IMR-90 (cell line): ENCODE data around the gene RMDN3. TPM values are rescaled to one million over a fixed set of nuclear protein-coding genes. Genes with fewer than 3 reads are reported as not detected.

Experiments used
- ATAC-seq: fragments of 200-7000 bp; cut with Tn5 transposase; 2 replicates; pipeline ENCODE4 v1.9.1; 2020; ENCODE audit warnings: low read depth, mild to moderate bottlenecking, moderate library complexity
- BruUV-seq: library from RNA; stranded (reverse); fragments of 400-500 nt; replicated peaks from 2 replicates; lab custom pipeline; 2021; lab: Mats Ljungman, UMichigan
- CTCF ChIA-PET: fragments of 300-600 bp; formaldehyde crosslinking; extraction: SDS; loops from one replicate; lab custom pipeline; 2021; ENCODE audit warnings: antibody characterized with exemption; lab: Yijun Ruan, JAX
- POLR2A ChIA-PET: fragments of 300-600 bp; sonication (Branson Sonifier 250); formaldehyde crosslinking; loops from one replicate; lab custom pipeline; 2022; ENCODE audit warnings: antibody characterized with exemption; ENCODE audit not compliant: unreplicated experiment; lab: Charles Lee
- DNase-seq: peaks from one replicate; pipeline ENCODE4 v3.0.0; 2013
- H2AFZ ChIP-seq: replicated peaks from 2 replicates; pipeline ENCODE3; 2013; ENCODE audit warnings: low read length, mild to moderate bottlenecking; ENCODE audit not compliant: poor library complexity
- H2AK5ac ChIP-seq: 2 replicates; pipeline ENCODE4 v1.6.1; 2013; ENCODE audit warnings: low read depth, low read length, inconsistent platforms
- H2AK9ac ChIP-seq: replicated peaks from 2 replicates; pipeline ENCODE3; 2013; ENCODE audit warnings: mild to moderate bottlenecking, low read depth, low read length, moderate library complexity; ENCODE audit not compliant: poor library complexity
- H2BK120ac ChIP-seq: 2 replicates; pipeline ENCODE4 v1.6.1; 2013; ENCODE audit warnings: low read depth, low read length, inconsistent platforms
- H2BK15ac ChIP-seq: 3 replicates; pipeline ENCODE4 v1.6.1; 2013; ENCODE audit warnings: low read depth, low read length, inconsistent platforms
- H2BK20ac ChIP-seq: 2 replicates; pipeline ENCODE4 v1.6.1; 2013; ENCODE audit warnings: low read depth, mild to moderate bottlenecking, inconsistent platforms, low read length, moderate library complexity
- H2BK5ac ChIP-seq: 2 replicates; pipeline ENCODE4 v1.6.1; 2013; ENCODE audit warnings: mild to moderate bottlenecking, low read depth, low read length, inconsistent platforms; ENCODE audit not compliant: poor library complexity, severe bottlenecking
- H3K14ac ChIP-seq: replicated peaks from 2 replicates; pipeline ENCODE4 v1.6.1; 2013; ENCODE audit warnings: low read depth, low read length, inconsistent platforms
- H3K18ac ChIP-seq: 2 replicates; pipeline ENCODE4 v1.6.1; 2013; ENCODE audit warnings: low read depth, low read length, control low read depth
- H3K23ac ChIP-seq: 2 replicates; pipeline ENCODE4 v1.6.1; 2013; ENCODE audit warnings: low read depth, low read length, inconsistent platforms
- H3K27ac ChIP-seq: 2 replicates; pipeline ENCODE4 v1.5.1; 2013; ENCODE audit warnings: mild to moderate bottlenecking, control low read depth, low read length; ENCODE audit not compliant: insufficient read depth
- H3K27me3 ChIP-seq: 2 replicates; pipeline ENCODE4 v1.6.1; 2013; ENCODE audit warnings: low read length; ENCODE audit not compliant: control insufficient read depth, insufficient read depth
- H3K36me3 ChIP-seq: 2 replicates; pipeline ENCODE4 v1.6.1; 2013; ENCODE audit warnings: low read length, mixed read lengths; ENCODE audit not compliant: control insufficient read depth, insufficient read depth
- H3K4ac ChIP-seq: 2 replicates; pipeline ENCODE4 v1.6.1; 2013; ENCODE audit warnings: low read depth, low read length, inconsistent platforms
- H3K4me1 ChIP-seq: 2 replicates; pipeline ENCODE4 v1.6.1; 2013; ENCODE audit warnings: low read length, mixed read lengths; ENCODE audit not compliant: control insufficient read depth, insufficient read depth
- H3K4me2 ChIP-seq: 2 replicates; pipeline ENCODE4 v1.6.1; 2013; ENCODE audit warnings: low read depth, mild to moderate bottlenecking, control low read depth, low read length, moderate library complexity
- H3K4me3 ChIP-seq: 2 replicates; pipeline ENCODE4 v1.5.1; 2013; ENCODE audit warnings: low read depth, mild to moderate bottlenecking, control low read depth, low read length, moderate library complexity; ENCODE audit not compliant: insufficient read depth
- H3K56ac ChIP-seq: 2 replicates; pipeline ENCODE4 v1.6.1; 2013; ENCODE audit warnings: low read length, inconsistent platforms; ENCODE audit not compliant: insufficient read depth; ENCODE audit errors: extremely low read depth
- H3K79me1 ChIP-seq, 2 experiments: 2 replicates each; pipeline ENCODE4 v1.6.1; 2013; ENCODE audit warnings: low read length in 2 of 2, inconsistent platforms in 1 of 2, low read depth in 1 of 2
- H3K9ac ChIP-seq: 2 replicates; pipeline ENCODE4 v1.6.1; 2013; ENCODE audit warnings: low read depth, low read length, control low read depth
- H3K9me1 ChIP-seq: 2 replicates; pipeline ENCODE4 v1.6.1; 2013; ENCODE audit warnings: low read length, inconsistent platforms; ENCODE audit not compliant: insufficient read depth
- H3K9me3 ChIP-seq: 2 replicates; pipeline ENCODE4 v1.6.1; 2013; ENCODE audit warnings: low read length; ENCODE audit not compliant: control insufficient read depth, insufficient read depth
- H4K20me1 ChIP-seq: 2 replicates; pipeline ENCODE4 v1.6.1; 2013; ENCODE audit warnings: low read length, inconsistent platforms; ENCODE audit not compliant: insufficient read depth
- H4K5ac ChIP-seq: 2 replicates; pipeline ENCODE4 v1.6.1; 2013; ENCODE audit warnings: mild to moderate bottlenecking, low read depth, low read length, control low read depth
- H4K8ac ChIP-seq, 2 experiments: 2 replicates each; pipeline ENCODE4 v1.6.1; 2013; ENCODE audit warnings: low read depth in 2 of 2, low read length in 2 of 2, control low read depth in 1 of 2, inconsistent platforms in 1 of 2
- H4K91ac ChIP-seq: 2 replicates; pipeline ENCODE4 v1.6.1; 2013; ENCODE audit warnings: low read depth, low read length, inconsistent platforms; ENCODE audit not compliant: insufficient read depth
- BHLHE40 ChIP-seq: fragments of 150-350 bp; IDR thresholded peaks from 2 replicates; pipeline ENCODE4 v1.6.1; 2016; ENCODE audit warnings: mild to moderate bottlenecking, low read depth, low read length
- CEBPB ChIP-seq: IDR thresholded peaks from 2 replicates; pipeline ENCODE4 v1.6.1; 2012; ENCODE audit warnings: low read depth, low read length, improper control_type of control experiment
- CHD1 ChIP-seq: IDR thresholded peaks from 2 replicates; pipeline ENCODE4 v1.6.1; 2012; ENCODE audit warnings: low read depth, low read length, improper control_type of control experiment
- ELK1 ChIP-seq: fragments of 150-350 bp; IDR thresholded peaks from 2 replicates; pipeline ENCODE4 v1.6.1; 2016; ENCODE audit warnings: low read depth, mild to moderate bottlenecking, low read length, moderate library complexity, borderline replicate concordance
- FOS ChIP-seq: fragments of 150-350 bp; IDR thresholded peaks from 2 replicates; pipeline ENCODE4 v1.6.1; 2016; ENCODE audit warnings: low read depth, low read length
- MAFK ChIP-seq: IDR thresholded peaks from 2 replicates; pipeline ENCODE4 v1.6.1; 2012; ENCODE audit warnings: low read depth, low read length, improper control_type of control experiment
- MAZ ChIP-seq: IDR thresholded peaks from 2 replicates; pipeline ENCODE4 v1.6.1; 2012; ENCODE audit warnings: low read depth, mild to moderate bottlenecking, low read length, improper control_type of control experiment, moderate library complexity, borderline replicate concordance
- MXI1 ChIP-seq: IDR thresholded peaks from 2 replicates; pipeline ENCODE4 v1.6.1; 2012; ENCODE audit warnings: low read depth, mild to moderate bottlenecking, low read length, moderate library complexity, borderline replicate concordance
- NFE2L2 ChIP-seq: fragments of 150-350 bp; IDR thresholded peaks from 2 replicates; pipeline ENCODE4 v1.6.1; 2016; ENCODE audit warnings: low read depth, mild to moderate bottlenecking, low read length
- POLR2A ChIP-seq: IDR thresholded peaks from 2 replicates; pipeline ENCODE4 v1.6.1; 2012; ENCODE audit warnings: mild to moderate bottlenecking, low read depth, low read length
- RAD21 ChIP-seq: IDR thresholded peaks from 2 replicates; pipeline ENCODE4 v1.6.1; 2012; ENCODE audit warnings: low read length, improper control_type of control experiment
- RCOR1 ChIP-seq: IDR thresholded peaks from 2 replicates; pipeline ENCODE4 v1.6.1; 2012; ENCODE audit warnings: mild to moderate bottlenecking, low read length, improper control_type of control experiment; ENCODE audit not compliant: insufficient replicate concordance
- RFX5 ChIP-seq: IDR thresholded peaks from 2 replicates; pipeline ENCODE4 v1.8.0; 2012; ENCODE audit warnings: low read depth, mild to moderate bottlenecking, low read length, moderate library complexity
- SMC3 ChIP-seq: fragments of 150-350 bp; IDR thresholded peaks from 2 replicates; pipeline ENCODE4 v1.6.1; 2016; ENCODE audit warnings: low read depth, mild to moderate bottlenecking, antibody characterized with exemption, low read length, moderate library complexity
- WGBS, 2 experiments: methylation state at CpG; one replicate each; pipeline versions ENCODE4 v1.1.5 to v1.1.7; 2013; ENCODE audit warnings: missing lambda C conversion rate in 2 of 2; ENCODE audit not compliant: insufficient read length in 1 of 2; ENCODE audit errors: extremely low coverage in 2 of 2; 5-methylcytosine and 5-hydroxymethylcytosine counted together
- dilution Hi-C: fragments of 300-500 bp; cut with HindIII; formaldehyde crosslinking; loops from one replicate; pipeline ENCODE4 v1.14.3; 2018; ENCODE audit warnings: low sequenced_read_pairs; ENCODE audit not compliant: unreplicated experiment
- in situ Hi-C: fragments of 300-500 bp; cut with MboI; formaldehyde crosslinking; loops from 3 replicates; pipeline ENCODE4 v1.14.3; 2019; ENCODE audit warnings: low sequenced_read_pairs, inconsistent platforms, mixed read lengths
- intact Hi-C: fragments of 100-400 bp; cut with micrococcal nuclease; formaldehyde crosslinking; loops from 2 replicates; pipeline ENCODE4 v1.10.0; 2022
- polyA plus RNA-seq, 3 experiments: library from polyadenylated mRNA; depleted of rRNA; stranded (reverse); fragments of >200 nt; gene quantifications; 2 replicates each; pipeline ENCODE4 v1.2.3, GENCODE V29; 2012; ENCODE audit warnings: low replicate concordance in 1 of 3
- total RNA-seq: library from RNA; depleted of rRNA; stranded (reverse); fragments of >200 nt; gene quantifications from 2 replicates; pipeline ENCODE4 v1.2.3, GENCODE V29; 2012
- TF ChIP-seq, protein P1 (sequence below): fragments of 150-350 bp; IDR thresholded peaks from 2 replicates; pipeline ENCODE4 v1.6.1; 2017; ENCODE audit warnings: mild to moderate bottlenecking, antibody characterized with exemption, low read length, low read depth
- TF ChIP-seq, protein P2 (sequence below): conservative IDR thresholded peaks from 2 replicates; pipeline ENCODE4 v1.5.1; 2012; ENCODE audit warnings: mild to moderate bottlenecking, low read depth, low read length, improper control_type of control experiment

RMDN3 gene
- total and polyA plus RNA-seq, 2 of the 4 experiments (the other 2 are of a cell fraction): 14.7 to 25.7 TPM

GRCh38 chr15:40772014-40772413 lies 17.0 kb upstream of the RMDN3 start:
- Histone ChIP-seq H3K9me3 (no peaks in the 10 kb centered on the region), H3K36me3 (peaks cover 55% of the 10 kb centered on the region), H3K79me1 (no peaks in the 10 kb centered on the region), H3K9ac (no peak overlapping the region), H3K4me3 (no peak overlapping the region), H2BK20ac (no peak overlapping the region), H2AK5ac (no peak overlapping the region), H4K5ac (no peak overlapping the region), H3K56ac (no peak overlapping the region), H3K18ac (no peak overlapping the region), H3K23ac (no peak overlapping the region), H3K27me3 (no peaks in the 10 kb centered on the region), H2BK120ac (no peak overlapping the region), H3K14ac (no peak overlapping the region), H3K4ac (no peak overlapping the region), H4K20me1 (no peaks in the 10 kb centered on the region), H3K27ac (no peak overlapping the region), H2AFZ (no peak overlapping the region), H2BK5ac (no peak overlapping the region), H4K91ac (no peak overlapping the region), H2AK9ac (no peak overlapping the region), H2BK15ac (no peak overlapping the region), H3K4me2 (no peak overlapping the region), H3K9me1 (no peaks in the 10 kb centered on the region), H4K8ac (no peak overlapping the region), H3K4me1 (peaks cover 3% of the 10 kb centered on the region)
- intact Hi-C loops: no loop called here
- CTCF ChIA-PET: no interaction called here
- DNase-seq (no peak), ATAC-seq (no peak)
- dilution Hi-C loops: no loop called here
- in situ Hi-C loops: no loop called here
- 97% methylated on average over 6 of the region's 13 CpGs; no CpG with 5 or more reads in 1 of the 2 experiments for WGBS, 2 experiments
- no TSS peak for BruUV-seq
- POLR2A ChIA-PET: no interaction called here
- TF ChIP-seq, protein P1, sequence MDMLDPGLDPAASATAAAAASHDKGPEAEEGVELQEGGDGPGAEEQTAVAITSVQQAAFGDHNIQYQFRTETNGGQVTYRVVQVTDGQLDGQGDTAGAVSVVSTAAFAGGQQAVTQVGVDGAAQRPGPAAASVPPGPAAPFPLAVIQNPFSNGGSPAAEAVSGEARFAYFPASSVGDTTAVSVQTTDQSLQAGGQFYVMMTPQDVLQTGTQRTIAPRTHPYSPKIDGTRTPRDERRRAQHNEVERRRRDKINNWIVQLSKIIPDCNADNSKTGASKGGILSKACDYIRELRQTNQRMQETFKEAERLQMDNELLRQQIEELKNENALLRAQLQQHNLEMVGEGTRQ: no peak
- no peak for TF ChIP-seq RAD21
- TF ChIP-seq BHLHE40: no peak
- TF ChIP-seq MAFK: no peak
- TF ChIP-seq CHD1: no peak
- TF ChIP-seq RFX5: no peak
- no peak for TF ChIP-seq NFE2L2
- TF ChIP-seq RCOR1: no peak
- no peak for TF ChIP-seq SMC3
- TF ChIP-seq MXI1: no peak
- TF ChIP-seq, protein P2, sequence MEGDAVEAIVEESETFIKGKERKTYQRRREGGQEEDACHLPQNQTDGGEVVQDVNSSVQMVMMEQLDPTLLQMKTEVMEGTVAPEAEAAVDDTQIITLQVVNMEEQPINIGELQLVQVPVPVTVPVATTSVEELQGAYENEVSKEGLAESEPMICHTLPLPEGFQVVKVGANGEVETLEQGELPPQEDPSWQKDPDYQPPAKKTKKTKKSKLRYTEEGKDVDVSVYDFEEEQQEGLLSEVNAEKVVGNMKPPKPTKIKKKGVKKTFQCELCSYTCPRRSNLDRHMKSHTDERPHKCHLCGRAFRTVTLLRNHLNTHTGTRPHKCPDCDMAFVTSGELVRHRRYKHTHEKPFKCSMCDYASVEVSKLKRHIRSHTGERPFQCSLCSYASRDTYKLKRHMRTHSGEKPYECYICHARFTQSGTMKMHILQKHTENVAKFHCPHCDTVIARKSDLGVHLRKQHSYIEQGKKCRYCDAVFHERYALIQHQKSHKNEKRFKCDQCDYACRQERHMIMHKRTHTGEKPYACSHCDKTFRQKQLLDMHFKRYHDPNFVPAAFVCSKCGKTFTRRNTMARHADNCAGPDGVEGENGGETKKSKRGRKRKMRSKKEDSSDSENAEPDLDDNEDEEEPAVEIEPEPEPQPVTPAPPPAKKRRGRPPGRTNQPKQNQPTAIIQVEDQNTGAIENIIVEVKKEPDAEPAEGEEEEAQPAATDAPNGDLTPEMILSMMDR: no peak
- no peak for TF ChIP-seq MAZ
- no peak for TF ChIP-seq CEBPB
- TF ChIP-seq FOS: no peak
- TF ChIP-seq POLR2A: no peak
- no peak for TF ChIP-seq ELK1
